ENCODE results near the gene TGFB2. TPM values are rescaled to one million over a fixed set of nuclear protein-coding genes. Genes with fewer than 3 reads are reported as not detected.

The TGFB2 gene
- total RNA-seq, 1 donor from 2014 or later = 61.8 TPM

- DNase-seq = no peak
Measured at GRCh38 chr1:218392780-218393179, 47.6 kb downstream of the TGFB2 start.

DNA sequence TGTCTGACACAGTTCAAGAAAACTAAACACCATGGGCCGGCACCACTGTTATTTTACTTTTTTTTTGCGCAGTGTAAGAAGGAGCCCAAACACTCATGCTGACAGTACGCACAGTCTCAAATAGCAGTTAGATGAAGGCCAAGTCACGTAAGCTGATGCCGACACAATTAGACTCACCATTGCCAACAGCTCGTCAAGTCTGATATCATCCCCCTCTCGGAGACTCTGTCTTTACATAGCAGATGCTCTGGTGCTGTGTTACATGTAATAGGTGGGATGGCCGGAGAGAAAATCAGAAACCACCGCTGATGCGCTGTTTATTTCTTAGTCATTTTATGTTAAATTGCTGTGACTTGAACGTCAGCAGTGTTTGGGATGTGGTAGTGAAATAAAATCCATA is 49.3 kb downstream of the TGFB2 start:
- DNase-seq = no peak

DNA sequence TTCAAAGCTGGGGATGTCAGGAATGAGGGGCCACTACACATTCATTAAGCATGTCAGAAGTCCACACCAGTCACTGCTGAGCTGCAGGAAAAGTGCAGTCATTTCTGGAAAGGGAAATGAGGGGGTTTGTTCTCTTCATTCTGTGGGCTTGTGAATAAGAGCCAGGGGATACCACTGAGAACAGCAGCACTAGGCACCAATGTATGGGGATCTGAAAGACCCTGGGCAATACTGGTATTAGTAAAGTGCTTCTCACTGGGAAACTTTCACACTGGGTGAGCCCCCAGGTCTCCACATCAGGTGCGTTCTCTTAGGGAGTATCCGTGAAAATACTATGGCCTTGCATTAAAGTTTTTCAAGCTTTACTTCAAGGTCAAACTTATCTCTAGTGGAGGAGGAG is 49.9 kb downstream of the TGFB2 start:
- DNase-seq = no peak

GRCh38 chr1:218395916-218396315 is 50.8 kb downstream of the TGFB2 start:
- DNase-seq = no peak

DNA sequence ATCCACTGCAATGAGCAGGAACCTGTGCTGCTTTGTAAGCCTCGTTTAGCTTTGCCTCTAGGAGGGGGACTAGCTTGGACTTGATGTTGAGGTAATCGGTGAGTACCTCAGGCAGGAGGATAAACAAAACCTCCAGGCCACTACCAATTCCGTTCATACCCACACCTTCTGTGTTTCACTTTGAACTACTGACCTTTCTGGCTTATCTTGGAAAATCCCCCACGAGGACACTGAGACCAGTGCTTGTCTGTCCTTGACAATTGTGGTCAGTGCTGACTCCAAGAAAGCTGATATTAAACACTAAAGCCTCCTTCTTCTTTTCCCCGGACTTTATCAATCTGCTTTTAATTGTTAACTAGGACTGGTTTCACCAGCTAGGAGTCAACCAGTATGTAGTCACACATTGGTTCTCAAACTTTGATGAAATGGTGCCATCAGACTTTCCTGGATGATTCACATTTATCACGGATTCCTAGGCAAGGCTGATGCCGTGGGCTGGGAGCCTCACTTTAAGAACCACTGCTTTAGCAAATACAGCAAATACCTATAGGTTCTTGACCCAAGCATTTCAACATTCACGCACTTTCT is 52.7 kb downstream of the TGFB2 start:
- DNase-seq = no peak

DNA sequence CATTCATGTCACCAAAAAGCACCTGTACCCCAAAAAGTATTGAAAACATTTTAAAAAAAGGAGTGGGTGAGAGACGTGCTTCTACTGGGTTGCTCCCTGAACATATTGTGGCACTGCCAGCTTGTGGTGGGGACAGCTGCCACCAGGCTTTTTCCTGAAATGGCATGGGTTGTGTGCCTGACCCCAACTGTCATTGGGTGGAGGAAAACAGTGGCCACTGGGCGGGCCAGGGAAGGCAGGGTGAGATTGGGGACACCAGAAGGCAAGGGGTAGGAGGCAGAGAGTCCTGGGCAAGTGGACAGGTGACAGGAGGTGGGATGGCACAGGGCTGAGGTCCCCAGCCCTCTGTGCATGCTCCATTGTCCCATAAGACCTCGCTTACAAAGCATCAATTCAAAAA is 55.5 kb downstream of the TGFB2 start:
- DNase-seq = no peak

- no peak for DNase-seq
Measured at GRCh38 chr1:218401441-218401997, 56.4 kb downstream of the TGFB2 start.

GRCh38 chr1:218401998-218402785 is 57.1 kb downstream of the TGFB2 start:
- DNase-seq = no peak

GRCh38 chr1:218402786-218403120 is 57.6 kb downstream of the TGFB2 start:
- no peak for DNase-seq

- DNase-seq = no peak
Measured at GRCh38 chr1:218403300-218403699, 58.2 kb downstream of the TGFB2 start.

DNA sequence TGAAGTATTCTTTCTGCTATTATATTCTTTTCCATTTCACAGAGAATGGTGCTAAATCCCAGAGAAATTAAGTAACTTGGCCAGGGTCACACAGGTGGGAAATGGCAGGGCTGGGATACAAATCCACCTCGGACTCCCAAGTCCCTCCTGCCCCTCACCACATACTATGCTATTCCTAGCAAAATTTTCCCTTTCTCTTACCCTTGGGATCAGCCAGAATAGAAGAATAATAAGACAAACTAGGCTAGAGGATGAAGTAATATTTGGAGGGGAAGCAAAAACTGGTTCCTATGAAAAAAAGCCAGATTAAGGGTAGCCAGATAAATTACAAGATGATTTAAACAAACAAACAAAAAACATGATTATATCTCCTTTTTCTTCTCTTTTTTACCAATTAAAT is 62.5 kb downstream of the TGFB2 start:
- DNase-seq = no peak

DNA sequence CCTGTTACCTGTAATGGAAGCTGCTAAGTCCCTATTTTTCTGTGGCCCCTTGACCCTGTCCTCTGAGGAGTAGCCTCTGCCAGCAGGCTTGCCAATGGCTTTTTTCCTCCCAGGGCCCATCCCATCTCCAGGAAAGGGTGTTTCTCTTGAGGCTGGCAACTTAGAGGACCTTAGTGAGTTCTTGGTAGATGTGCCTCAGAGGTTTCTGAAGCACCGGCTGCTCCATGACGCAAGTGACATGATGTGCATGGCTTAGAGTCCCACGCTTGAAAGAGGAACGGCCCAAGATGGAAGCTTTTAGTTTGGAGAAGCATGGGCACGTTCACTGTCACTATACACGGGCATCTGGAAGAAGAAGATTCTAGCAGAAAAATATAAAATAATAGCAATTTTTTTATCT is 63.0 kb downstream of the TGFB2 start:
- DNase-seq = no peak

DNA sequence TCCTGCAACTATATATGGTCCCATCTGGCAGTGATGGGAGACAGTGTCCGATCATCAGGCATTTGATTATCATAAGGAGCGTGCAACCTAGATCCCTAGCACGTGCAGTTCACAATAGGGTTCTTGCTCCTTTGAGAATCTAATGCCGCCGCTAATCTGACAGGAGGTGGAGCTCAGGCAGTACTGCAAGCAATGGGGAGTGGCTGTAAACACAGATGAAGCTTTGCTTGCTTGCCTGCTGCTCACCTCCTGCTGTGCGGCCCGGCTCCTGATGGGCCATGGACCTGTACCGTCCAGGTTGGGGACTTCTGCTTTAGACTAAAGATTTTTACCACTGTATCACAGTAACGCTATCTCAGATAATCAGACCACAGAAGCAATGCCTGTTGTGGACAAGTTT is 63.8 kb downstream of the TGFB2 start:
- no peak for DNase-seq

- no peak for DNase-seq
Measured at GRCh38 chr1:218409946-218410510, 64.9 kb downstream of the TGFB2 start.

DNA sequence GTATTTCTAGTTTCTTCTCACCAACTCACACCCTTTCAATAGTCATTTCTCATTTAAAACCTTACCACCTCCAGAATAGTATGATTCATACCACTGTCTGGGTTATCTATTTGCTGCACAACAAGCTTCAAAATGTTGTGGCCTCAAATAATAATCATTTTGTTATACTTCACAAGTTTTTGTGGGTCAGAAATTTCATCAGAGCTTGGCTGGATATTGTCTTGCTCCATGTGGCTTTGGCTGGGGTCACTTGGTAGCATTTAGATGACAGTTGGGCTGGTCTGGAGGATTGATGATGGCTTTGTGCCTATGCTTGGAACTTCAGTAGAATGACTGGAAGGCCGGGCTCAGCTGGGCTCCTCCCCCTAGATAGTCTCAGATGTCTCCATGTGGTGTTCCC is 66.0 kb downstream of the TGFB2 start:
- no peak for DNase-seq

- no peak for DNase-seq
Measured at GRCh38 chr1:218412171-218412570, 67.0 kb downstream of the TGFB2 start.

DNA sequence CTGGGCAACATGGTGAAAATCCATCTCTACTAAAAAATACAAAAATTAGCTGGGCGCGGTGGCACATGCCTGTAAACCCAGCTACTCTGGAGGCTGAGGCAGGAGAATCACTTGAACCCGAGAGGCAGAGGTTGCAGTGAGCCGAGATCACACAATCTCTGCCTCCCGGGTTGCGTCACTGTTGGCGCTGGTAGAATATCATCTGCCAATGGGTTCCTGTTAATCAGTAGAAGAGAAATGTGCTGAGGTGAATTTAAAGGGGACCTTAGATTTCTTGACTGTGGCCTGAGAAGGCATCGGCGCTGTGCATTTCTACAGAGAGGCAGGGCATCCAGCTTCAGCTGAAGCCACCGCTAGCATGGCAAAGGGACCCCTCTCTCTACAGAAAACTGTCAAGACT is 68.0 kb downstream of the TGFB2 start:
- DNase-seq = no peak

DNA sequence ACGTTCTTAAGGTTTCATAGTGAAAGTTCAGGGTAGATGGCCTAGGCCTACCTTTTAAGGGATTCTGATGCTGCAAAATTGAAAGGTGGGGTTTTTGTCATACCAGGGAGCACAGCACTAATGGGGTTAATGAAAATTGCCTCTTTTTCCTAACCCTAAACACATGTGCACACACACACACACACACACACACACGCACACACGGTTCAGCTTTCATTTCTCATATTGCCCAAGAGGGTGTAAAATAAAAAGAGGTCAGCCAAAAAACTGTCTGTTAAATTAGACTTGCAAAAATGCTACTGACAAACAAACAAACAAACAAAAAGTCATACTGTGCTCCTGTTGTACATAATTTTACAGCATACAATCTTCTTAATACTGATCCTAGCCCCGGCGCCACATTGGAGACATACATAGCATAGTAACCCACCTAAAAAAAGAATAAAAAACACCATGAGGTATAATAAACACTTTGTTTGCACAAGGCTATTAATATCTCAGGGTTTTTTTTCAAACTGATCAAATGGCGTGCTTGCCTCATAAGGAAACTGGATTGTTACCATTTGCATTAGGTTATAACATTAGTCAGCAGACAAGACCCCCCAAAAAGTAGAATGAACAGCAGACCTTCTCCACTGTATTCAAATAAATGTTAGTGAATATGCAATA is 69.1 kb downstream of the TGFB2 start:
- DNase-seq = no peak

GRCh38 chr1:218415726-218416125 is 70.6 kb downstream of the TGFB2 start:
- DNase-seq = no peak

DNA sequence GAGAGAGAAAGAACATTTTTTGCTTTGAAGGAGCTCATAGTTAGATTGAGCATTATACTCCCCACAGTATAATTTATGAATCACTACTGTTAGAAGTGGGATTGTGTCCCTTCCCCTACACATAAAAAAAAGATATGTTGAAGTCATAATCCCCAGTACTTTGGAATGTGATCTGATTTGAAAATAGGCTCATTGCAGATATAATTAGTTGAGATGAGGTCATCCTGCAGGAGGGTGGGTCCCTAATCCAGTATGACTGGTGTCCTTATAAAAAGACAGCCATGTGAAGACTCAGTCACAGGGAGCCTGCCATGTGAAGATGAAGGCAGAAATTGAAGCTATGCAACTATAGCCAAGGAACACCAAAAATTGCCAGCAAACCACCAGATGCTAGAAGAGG is 76.4 kb downstream of the TGFB2 start:
- DNase-seq = no peak

DNA sequence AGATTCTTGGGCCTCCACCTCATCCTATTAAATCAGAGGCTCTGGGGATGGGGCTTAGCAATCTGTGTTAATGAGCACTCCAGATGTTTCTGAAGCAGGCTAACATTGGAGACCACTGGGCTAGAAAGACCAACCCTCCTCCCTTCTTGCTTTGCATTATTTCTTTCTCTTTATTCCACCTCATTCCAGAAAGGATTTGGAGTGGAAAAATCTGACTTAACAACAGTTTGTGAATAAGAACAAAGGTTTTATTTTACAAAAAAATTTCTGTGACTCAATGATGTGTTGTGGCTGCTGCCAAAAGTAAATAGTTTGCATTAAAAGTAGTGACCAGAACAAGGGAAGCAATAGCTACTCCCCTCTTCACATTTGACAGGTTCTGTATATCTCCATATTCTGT is 79.4 kb downstream of the TGFB2 start:
- DNase-seq = no peak

DNA sequence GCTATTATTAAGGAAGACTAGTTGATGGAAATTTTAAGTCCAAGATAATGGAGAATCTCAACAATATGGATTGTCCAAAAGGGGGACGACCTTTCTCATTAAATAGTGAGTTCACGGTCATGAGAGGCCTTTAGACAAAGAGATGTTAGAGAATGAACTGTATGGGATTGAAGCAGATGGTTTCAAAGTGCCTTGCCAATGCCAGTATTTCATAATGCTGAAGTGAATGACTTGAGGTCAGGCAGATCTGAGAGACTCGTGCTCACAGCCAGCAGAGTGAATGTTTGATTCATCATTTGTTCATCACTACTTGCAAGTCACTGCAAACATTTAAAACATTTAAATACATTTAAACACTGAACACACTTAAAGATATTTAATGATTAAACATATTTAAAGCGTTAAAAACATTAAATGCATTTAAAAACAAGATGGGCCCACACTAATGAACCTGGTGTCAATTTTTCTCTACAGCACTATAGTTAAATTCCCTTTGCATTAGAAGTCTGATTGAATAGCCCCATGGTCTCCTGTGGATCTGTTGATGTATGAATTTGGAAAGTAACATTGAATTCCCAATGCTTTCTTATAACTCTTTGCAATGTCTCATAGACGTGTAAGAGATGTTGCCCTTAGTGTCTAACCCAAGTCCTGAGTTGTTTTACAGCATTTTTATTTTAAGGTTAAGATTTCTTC is 80.7 kb downstream of the TGFB2 start:
- no peak for DNase-seq

GRCh38 chr1:218426343-218426657 is 81.2 kb downstream of the TGFB2 start:
- no peak for DNase-seq

Data from occipital lobe (tissue), 2 donors.